ENCODE data around the gene AGAP3. TPM values are rescaled to one million over a fixed set of nuclear protein-coding genes. Genes with fewer than 3 reads are reported as not detected.

Gene AGAP3
- total RNA-seq, 1 experiment from 2014 or later: 1.6 TPM

DNA sequence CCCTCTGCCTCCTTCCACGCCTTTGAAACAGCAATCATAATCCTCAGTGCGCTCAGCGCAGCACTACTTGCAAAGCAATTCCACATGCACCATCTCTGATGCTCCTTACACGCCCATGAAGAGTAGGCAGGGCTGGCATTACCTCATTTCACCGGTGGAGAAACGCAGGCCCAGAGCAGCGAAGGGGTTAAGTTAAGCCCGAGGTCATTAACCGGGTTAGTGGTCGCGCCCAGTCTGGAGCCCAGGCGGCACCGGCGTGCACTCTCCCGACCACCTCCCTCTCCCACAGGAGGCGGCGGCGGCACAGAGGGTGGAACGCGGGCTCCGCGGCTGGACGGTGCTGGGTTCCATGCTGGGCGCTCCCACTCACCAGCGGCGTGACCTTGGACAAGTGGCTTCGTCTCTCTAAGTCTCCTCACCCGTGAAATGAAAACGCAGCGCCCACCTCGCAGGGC lies 6.2 kb upstream of the AGAP3 start:
- H4K20me1 ChIP-seq (ENCODE audit: insufficient read depth, low read depth, low read length): peaks cover 4% of the 10 kb centered on the region; the same call in 1 of the 2 replicates
- no peaks in the 10 kb centered on the region for H3K9me3 ChIP-seq (ENCODE audit: low read length)
- H3K27ac ChIP-seq (ENCODE audit: low read length): peak overlapping the region; percentile 51; the same call in 1 of the 2 replicates
- H3K27me3 ChIP-seq (ENCODE audit: low read length): no peaks in the 10 kb centered on the region
- H3K79me2 ChIP-seq (ENCODE audit: low read length): peaks cover 41% of the 10 kb centered on the region
- peaks cover 43% of the 10 kb centered on the region for H3K4me1 ChIP-seq (ENCODE audit: low read length)
- peak; percentile 55 for DNase-seq
- no peak overlapping the region; the same call in 1 of the 2 replicates for H2AFZ ChIP-seq (ENCODE audit: low read length)
- H3K9me2 ChIP-seq (replicated peaks; ENCODE audit: insufficient read depth, low read length): no peaks in the 10 kb centered on the region
- H3K4me2 ChIP-seq (ENCODE audit: low read depth, low read length, poor library complexity, severe bottlenecking): peak overlapping the region; percentile 77
- peaks cover 2% of the 10 kb centered on the region for H3K36me3 ChIP-seq (ENCODE audit: insufficient read depth, low read length)
- peak overlapping the region; percentile 94 for H3K9ac ChIP-seq (ENCODE audit: low read length)
- peak overlapping the region; percentile 93 for H3K4me3 ChIP-seq (ENCODE audit: low read length)

GRCh38 chr7:151080522-151081169 lies 5.6 kb upstream of the AGAP3 start, which contains the start of gene FASTK:
Gene FASTK, minus strand, starts transcription at chr7:151080809. Its CDS starts 43 bp downstream, at chr7:151080766.
- Histone ChIP-seq H3K9me3 (ENCODE audit: low read length) (no peaks in the 10 kb centered on the region), H2AFZ (ENCODE audit: low read length) (no peak within 1 kb of the TSS; the same call in 1 of the 2 replicates), H3K27ac (ENCODE audit: low read length) (peak within 1 kb of the TSS; percentile 51; the same call in 1 of the 2 replicates), H3K4me1 (ENCODE audit: low read length) (peaks cover 45% of the 10 kb centered on the region), H3K27me3 (ENCODE audit: low read length) (no peaks in the 10 kb centered on the region), H4K20me1 (ENCODE audit: insufficient read depth, low read depth, low read length) (peaks cover 4% of the 10 kb centered on the region; the same call in 1 of the 2 replicates), H3K9ac (ENCODE audit: low read length) (peak within 1 kb of the TSS; percentile 94), H3K79me2 (ENCODE audit: low read length) (peaks cover 41% of the 10 kb centered on the region), H3K4me2 (ENCODE audit: low read depth, low read length, poor library complexity, severe bottlenecking) (peak within 1 kb of the TSS; percentile 77), H3K9me2 (replicated peaks; ENCODE audit: insufficient read depth, low read length) (no peaks in the 10 kb centered on the region), H3K4me3 (ENCODE audit: low read length) (peak within 1 kb of the TSS; percentile 93), H3K36me3 (ENCODE audit: insufficient read depth, low read length) (peaks cover 2% of the 10 kb centered on the region)
- peak; percentile 95 for DNase-seq

- peak overlapping the region; percentile 77 for H3K4me2 ChIP-seq (ENCODE audit: low read depth, low read length, poor library complexity, severe bottlenecking)
- no peak for DNase-seq
- peaks cover 2% of the 10 kb centered on the region; the same call in 1 of the 2 replicates for H3K36me3 ChIP-seq (ENCODE audit: insufficient read depth, low read length)
- peaks cover 45% of the 10 kb centered on the region for H3K4me1 ChIP-seq (ENCODE audit: low read length)
- no peaks in the 10 kb centered on the region for H3K27me3 ChIP-seq (ENCODE audit: low read length)
- H4K20me1 ChIP-seq (ENCODE audit: insufficient read depth, low read depth, low read length): peaks cover 4% of the 10 kb centered on the region; the same call in 1 of the 2 replicates
- peak overlapping the region; percentile 94 for H3K9ac ChIP-seq (ENCODE audit: low read length)
- no peak overlapping the region for H2AFZ ChIP-seq (ENCODE audit: low read length)
- peak overlapping the region; percentile 93; the same call in 1 of the 2 replicates for H3K4me3 ChIP-seq (ENCODE audit: low read length)
- H3K79me2 ChIP-seq (ENCODE audit: low read length): peaks cover 41% of the 10 kb centered on the region
- no peaks in the 10 kb centered on the region for H3K9me3 ChIP-seq (ENCODE audit: low read length)
- H3K9me2 ChIP-seq (replicated peaks; ENCODE audit: insufficient read depth, low read length): no peaks in the 10 kb centered on the region
- no peak overlapping the region for H3K27ac ChIP-seq (ENCODE audit: low read length)
Observed at GRCh38 chr7:151081170-151082101, 4.8 kb upstream of the AGAP3 start.

DNA sequence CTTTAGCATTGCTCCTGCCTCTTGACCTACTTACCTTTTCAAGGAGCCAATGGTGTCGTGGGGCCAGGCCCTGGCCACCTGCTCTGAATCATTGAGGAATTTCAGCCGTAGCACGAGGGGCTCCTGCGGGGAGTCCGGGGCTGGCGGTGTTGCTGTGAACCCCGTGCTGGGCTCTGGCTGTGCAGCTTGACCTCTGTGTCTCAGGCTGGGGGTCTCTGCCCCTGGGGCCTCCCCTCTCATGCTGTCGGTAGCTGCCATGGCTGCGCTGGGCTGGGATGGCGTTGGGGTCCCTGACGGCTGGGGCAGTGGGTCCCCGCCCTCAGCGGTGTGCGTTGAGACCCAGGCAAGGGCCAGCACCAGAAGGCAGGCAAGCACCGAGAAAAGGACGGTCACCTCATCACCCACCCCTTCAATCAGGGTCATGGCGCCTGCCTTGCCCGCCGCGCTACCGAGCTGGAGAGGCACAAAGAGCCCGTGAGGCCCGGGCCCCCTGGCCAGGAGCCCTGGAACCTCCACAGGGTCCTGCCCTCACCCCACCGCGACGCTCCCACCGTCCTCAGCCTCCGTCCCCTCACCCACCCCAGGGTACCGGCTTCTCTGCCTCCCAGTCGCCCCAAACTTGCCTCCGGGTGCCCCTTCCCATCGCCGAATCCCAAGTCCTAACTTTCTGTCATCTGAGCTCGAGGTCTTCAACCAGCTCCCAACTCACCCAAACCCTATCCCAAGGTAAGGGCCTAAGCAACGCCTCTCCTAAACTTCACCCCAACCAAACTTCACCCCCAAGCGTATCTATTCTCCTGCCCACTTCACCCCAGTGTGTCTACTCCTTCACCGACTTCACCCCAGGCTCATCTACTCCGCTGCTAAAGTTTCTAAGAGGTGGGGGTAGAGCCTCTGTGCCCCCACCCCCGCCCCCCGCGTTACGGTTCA lies 3.9 kb upstream of the AGAP3 start:
- H3K9me3 ChIP-seq (ENCODE audit: low read length): no peaks in the 10 kb centered on the region
- peak overlapping the region; percentile 94 for H3K9ac ChIP-seq (ENCODE audit: low read length)
- peak overlapping the region; percentile 63 for H3K27ac ChIP-seq (ENCODE audit: low read length)
- H3K4me3 ChIP-seq (ENCODE audit: low read length): peak overlapping the region; percentile 93
- H4K20me1 ChIP-seq (ENCODE audit: insufficient read depth, low read depth, low read length): peaks cover 4% of the 10 kb centered on the region; the same call in 1 of the 2 replicates
- peaks cover 45% of the 10 kb centered on the region for H3K4me1 ChIP-seq (ENCODE audit: low read length)
- H3K79me2 ChIP-seq (ENCODE audit: low read length): peaks cover 41% of the 10 kb centered on the region
- no peaks in the 10 kb centered on the region for H3K27me3 ChIP-seq (ENCODE audit: low read length)
- H2AFZ ChIP-seq (ENCODE audit: low read length): peak overlapping the region; percentile 85; the same call in 1 of the 2 replicates
- no peaks in the 10 kb centered on the region; the same call in 1 of the 2 replicates for H3K36me3 ChIP-seq (ENCODE audit: insufficient read depth, low read length)
- DNase-seq: no peak
- H3K4me2 ChIP-seq (ENCODE audit: low read depth, low read length, poor library complexity, severe bottlenecking): peak overlapping the region; percentile 77
- H3K9me2 ChIP-seq (replicated peaks; ENCODE audit: insufficient read depth, low read length): no peaks in the 10 kb centered on the region

DNA sequence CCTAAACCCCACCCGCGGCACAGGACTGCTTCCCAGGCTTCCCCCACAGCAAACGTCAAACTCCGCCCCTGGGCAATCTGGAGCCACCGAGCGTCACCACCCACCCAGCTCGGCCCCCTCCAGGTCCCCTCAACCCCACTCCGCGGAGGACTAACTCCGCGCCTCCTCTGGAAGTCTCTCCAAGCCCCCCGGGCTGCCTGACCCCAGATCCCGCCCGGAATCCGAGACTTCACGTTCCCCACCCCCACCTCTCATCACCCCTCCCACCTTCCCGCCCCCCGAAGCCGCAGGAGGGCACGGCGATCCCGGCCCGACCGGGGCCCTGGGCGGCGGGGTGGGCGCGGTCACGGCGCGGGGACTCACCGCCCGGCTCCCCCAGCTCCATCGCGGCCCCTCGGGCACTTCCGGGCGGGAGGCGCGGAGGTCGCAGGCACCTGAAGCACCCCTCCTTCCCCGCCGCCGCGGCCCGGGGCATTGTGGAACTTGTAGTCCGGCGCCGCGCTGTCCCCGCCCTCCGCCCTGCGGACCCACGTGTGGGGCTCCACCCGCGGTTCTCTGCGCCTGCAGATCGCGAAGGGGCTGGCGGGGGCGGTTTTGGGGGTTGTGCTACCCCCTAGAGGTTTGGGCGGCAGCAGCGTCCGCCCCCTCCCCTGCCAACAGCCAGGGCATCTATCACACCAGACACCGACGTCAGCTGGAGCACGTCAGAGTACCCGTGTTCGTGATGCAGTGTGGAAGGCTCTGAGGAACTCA lies 3.0 kb upstream of the AGAP3 start, which contains the start of gene TMUB1:
Gene TMUB1, minus strand, starts transcription at position 423 of the 753 bp plus-strand sequence. CDS start 930 bp downstream, outside the sequence.
- Histone ChIP-seq H3K27ac (ENCODE audit: low read length) (peak within 1 kb of the TSS; percentile 63), H2AFZ (ENCODE audit: low read length) (peak within 1 kb of the TSS; percentile 85), H4K20me1 (ENCODE audit: insufficient read depth, low read depth, low read length) (peaks cover 4% of the 10 kb centered on the region; the same call in 1 of the 2 replicates), H3K9me3 (ENCODE audit: low read length) (no peaks in the 10 kb centered on the region), H3K9me2 (replicated peaks; ENCODE audit: insufficient read depth, low read length) (no peaks in the 10 kb centered on the region), H3K27me3 (ENCODE audit: low read length) (no peaks in the 10 kb centered on the region), H3K4me1 (ENCODE audit: low read length) (peaks cover 45% of the 10 kb centered on the region), H3K4me2 (ENCODE audit: low read depth, low read length, poor library complexity, severe bottlenecking) (peak within 1 kb of the TSS; percentile 77), H3K36me3 (ENCODE audit: insufficient read depth, low read length) (no peaks in the 10 kb centered on the region; the same call in 1 of the 2 replicates), H3K9ac (ENCODE audit: low read length) (peak within 1 kb of the TSS; percentile 94), H3K4me3 (ENCODE audit: low read length) (peak within 1 kb of the TSS; percentile 93), H3K79me2 (ENCODE audit: low read length) (peaks cover 41% of the 10 kb centered on the region)
- DNase-seq: peak; percentile 92

DNA sequence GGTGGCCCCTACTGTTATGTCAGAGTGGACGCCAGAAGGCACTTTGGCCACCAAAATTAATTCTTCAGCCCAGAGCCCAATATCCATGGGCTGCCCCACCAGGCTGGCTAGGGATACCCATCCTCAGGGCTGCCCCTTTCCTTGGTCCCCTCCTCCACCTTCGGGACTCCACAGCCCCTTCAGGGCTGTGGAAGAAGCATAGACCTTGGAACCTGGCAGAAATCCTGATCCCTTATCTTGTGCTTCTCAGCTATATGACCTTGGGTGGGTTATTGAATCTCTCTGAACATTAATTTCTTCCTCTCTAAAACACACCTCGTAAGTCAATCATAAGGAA lies 2.5 kb upstream of the AGAP3 start:
- Histone ChIP-seq H3K4me1 (ENCODE audit: low read length) (peaks cover 42% of the 10 kb centered on the region), H3K79me2 (ENCODE audit: low read length) (peaks cover 37% of the 10 kb centered on the region)

GRCh38 chr7:151085329-151085690 lies 965 bp upstream of the AGAP3 start:
- H3K36me3 ChIP-seq (ENCODE audit: insufficient read depth, low read length): no peaks in the 10 kb centered on the region
- no peaks in the 10 kb centered on the region for H3K27me3 ChIP-seq (ENCODE audit: low read length)
- H3K4me2 ChIP-seq (ENCODE audit: low read depth, low read length, poor library complexity, severe bottlenecking): no peak overlapping the region
- no peak overlapping the region for H3K4me3 ChIP-seq (ENCODE audit: low read length)
- H3K27ac ChIP-seq (ENCODE audit: low read length): no peak overlapping the region
- no peak overlapping the region for H3K9ac ChIP-seq (ENCODE audit: low read length)
- H3K9me3 ChIP-seq (ENCODE audit: low read length): no peaks in the 10 kb centered on the region
- H3K4me1 ChIP-seq (ENCODE audit: low read length): peaks cover 32% of the 10 kb centered on the region
- H4K20me1 ChIP-seq (ENCODE audit: insufficient read depth, low read depth, low read length): no peaks in the 10 kb centered on the region
- DNase-seq: no peak
- H3K9me2 ChIP-seq (replicated peaks; ENCODE audit: insufficient read depth, low read length): no peaks in the 10 kb centered on the region
- no peak overlapping the region for H2AFZ ChIP-seq (ENCODE audit: low read length)
- H3K79me2 ChIP-seq (ENCODE audit: low read length): peaks cover 22% of the 10 kb centered on the region

More for the DNA sequence above, 2.5 kb upstream of the AGAP3 start:
- H3K9me2 ChIP-seq (replicated peaks; ENCODE audit: insufficient read depth, low read length): no peaks in the 10 kb centered on the region
- H4K20me1 ChIP-seq (ENCODE audit: insufficient read depth, low read depth, low read length): peaks cover 4% of the 10 kb centered on the region; the same call in 1 of the 2 replicates
- no peaks in the 10 kb centered on the region for H3K27me3 ChIP-seq (ENCODE audit: low read length)
- peak overlapping the region; percentile 94 for H3K9ac ChIP-seq (ENCODE audit: low read length)
- H3K4me3 ChIP-seq (ENCODE audit: low read length): peak overlapping the region; percentile 93
- H3K9me3 ChIP-seq (ENCODE audit: low read length): no peaks in the 10 kb centered on the region
- H3K36me3 ChIP-seq (ENCODE audit: insufficient read depth, low read length): no peaks in the 10 kb centered on the region; the same call in 1 of the 2 replicates
- H2AFZ ChIP-seq (ENCODE audit: low read length): peak overlapping the region; percentile 85
- H3K4me2 ChIP-seq (ENCODE audit: low read depth, low read length, poor library complexity, severe bottlenecking): peak overlapping the region; percentile 77
- no peak overlapping the region for H3K27ac ChIP-seq (ENCODE audit: low read length)
- DNase-seq: no peak
